Fibroblast of pulmonary artery (primary cell): Measurements from ENCODE around the gene AKR1C8.
A peak's percentile ranks its signal among the peaks of the same experiment; 100 is the strongest.
"Not testable (repeated sequence)": the region's sequence is repeated elsewhere in the genome, so short reads cannot be mapped to it uniquely, and the experiment has no call there.

Experiments
- DNase-seq: peaks from one replicate; pipeline ENCODE4 v3.0.0-alpha.2; 2010; ENCODE audit warnings: low read depth
- H3K4me3 ChIP-seq: replicated peaks from 2 replicates; pipeline ENCODE4 v1.5.1; 2011; ENCODE audit warnings: low read depth, mild to moderate bottlenecking, control low read depth, low read length, moderate library complexity
- CTCF ChIP-seq: IDR thresholded peaks from 2 replicates; pipeline ENCODE4 v1.5.1; 2011; ENCODE audit warnings: mild to moderate bottlenecking, control low read depth, low read length, inconsistent platforms; ENCODE audit errors: missing control alignments

The AKR1C8 gene

GRCh38 chr10:5147255-5147980, 37.5 kb downstream of the AKR1C8 start:
- peak; percentile 4 for DNase-seq
- no peak for TF ChIP-seq CTCF

GRCh38 chr10:5146920-5147254, 38.1 kb downstream of the AKR1C8 start:
- no peak for TF ChIP-seq CTCF
- no peak overlapping the region for H3K4me3 ChIP-seq
- DNase-seq: no peak

More at GRCh38 chr10:5147255-5147980, 37.5 kb downstream of the AKR1C8 start:
- no peak overlapping the region for H3K4me3 ChIP-seq

- H3K4me3 ChIP-seq: no peak overlapping the region
- DNase-seq: no peak
- TF ChIP-seq CTCF: no peak
These were observed 41.8 kb downstream of the AKR1C8 start for GRCh38 chr10:5143137-5143536.

GRCh38 chr10:5142199-5142598, 42.8 kb downstream of the AKR1C8 start:
- no peak overlapping the region for H3K4me3 ChIP-seq
- TF ChIP-seq CTCF: no peak
- no peak for DNase-seq

- not testable (repeated sequence) for H3K4me3 ChIP-seq, DNase-seq
These were observed 47.3 kb downstream of the AKR1C8 start for GRCh38 chr10:5137699-5138098.

- no peak overlapping the region for H3K4me3 ChIP-seq
- no peak for DNase-seq
- no peak for TF ChIP-seq CTCF
These were observed 48.4 kb downstream of the AKR1C8 start for GRCh38 chr10:5136468-5137087.

- TF ChIP-seq CTCF: no peak
- DNase-seq: no peak
- no peak overlapping the region for H3K4me3 ChIP-seq
These were observed 49.4 kb downstream of the AKR1C8 start for GRCh38 chr10:5135581-5135980.
